ENCODE data around the gene GTF2B.

DNA sequence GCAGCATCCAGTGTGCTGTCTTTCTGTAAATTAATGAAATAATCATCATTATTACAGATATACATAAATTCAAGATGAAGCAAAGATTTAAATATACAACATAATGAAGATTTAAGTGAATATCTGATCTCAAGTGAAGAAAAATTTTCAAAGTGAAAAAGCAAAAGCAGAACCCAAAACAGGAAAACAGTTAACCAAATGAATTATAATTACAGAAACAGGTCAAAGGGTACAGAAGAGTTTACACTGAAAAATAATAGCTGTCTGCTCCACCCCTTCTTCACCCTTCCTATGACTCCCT, 44.8 kb upstream of the GTF2B start:
- TF ChIP-seq, protein P1, sequence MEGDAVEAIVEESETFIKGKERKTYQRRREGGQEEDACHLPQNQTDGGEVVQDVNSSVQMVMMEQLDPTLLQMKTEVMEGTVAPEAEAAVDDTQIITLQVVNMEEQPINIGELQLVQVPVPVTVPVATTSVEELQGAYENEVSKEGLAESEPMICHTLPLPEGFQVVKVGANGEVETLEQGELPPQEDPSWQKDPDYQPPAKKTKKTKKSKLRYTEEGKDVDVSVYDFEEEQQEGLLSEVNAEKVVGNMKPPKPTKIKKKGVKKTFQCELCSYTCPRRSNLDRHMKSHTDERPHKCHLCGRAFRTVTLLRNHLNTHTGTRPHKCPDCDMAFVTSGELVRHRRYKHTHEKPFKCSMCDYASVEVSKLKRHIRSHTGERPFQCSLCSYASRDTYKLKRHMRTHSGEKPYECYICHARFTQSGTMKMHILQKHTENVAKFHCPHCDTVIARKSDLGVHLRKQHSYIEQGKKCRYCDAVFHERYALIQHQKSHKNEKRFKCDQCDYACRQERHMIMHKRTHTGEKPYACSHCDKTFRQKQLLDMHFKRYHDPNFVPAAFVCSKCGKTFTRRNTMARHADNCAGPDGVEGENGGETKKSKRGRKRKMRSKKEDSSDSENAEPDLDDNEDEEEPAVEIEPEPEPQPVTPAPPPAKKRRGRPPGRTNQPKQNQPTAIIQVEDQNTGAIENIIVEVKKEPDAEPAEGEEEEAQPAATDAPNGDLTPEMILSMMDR (IDR thresholded peaks at IDR 0.05) = no peak
- TF ChIP-seq POLR2A (IDR thresholded peaks at IDR 0.05) = no peak
- no peak for TF ChIP-seq POLR2AphosphoS5 (IDR thresholded peaks at IDR 0.05)
